ENCODE results near the gene BICDL2. TPM values are rescaled to one million over a fixed set of nuclear protein-coding genes. Genes with fewer than 3 reads are reported as not detected.

Gene BICDL2
- total and polyA plus RNA-seq, 2 of the 4 experiments (the other 2 are of a cell fraction), result 0.17 to 0.18 TPM

GRCh38 chr16:3062553-3062952 lies 25.8 kb upstream of the BICDL2 start (continued):
- no peak for TF ChIP-seq MXI1 (IDR thresholded peaks at IDR 0.05; ENCODE audit: borderline replicate concordance, low read depth, low read length)
- no peak for TF ChIP-seq MAZ (IDR thresholded peaks at IDR 0.05; ENCODE audit: borderline replicate concordance, low read depth, low read length)
- TF ChIP-seq RCOR1 (IDR thresholded peaks at IDR 0.05; ENCODE audit: insufficient replicate concordance, low read length), result no peak

- intact Hi-C loops (cut with micrococcal nuclease), result no loop called here
- TF ChIP-seq SMC3 (IDR thresholded peaks at IDR 0.05; ENCODE audit: low read depth, low read length) (no peak), MXI1 (IDR thresholded peaks at IDR 0.05; ENCODE audit: borderline replicate concordance, low read depth, low read length) (no peak), CEBPB (IDR thresholded peaks at IDR 0.05; ENCODE audit: low read depth, low read length) (no peak), CHD1 (IDR thresholded peaks at IDR 0.05; ENCODE audit: low read depth, low read length) (no peak), CTCF (conservative IDR thresholded peaks at IDR 0.05; ENCODE audit: low read depth, low read length) (no peak), RFX5 (IDR thresholded peaks at IDR 0.05; ENCODE audit: low read depth, low read length) (no peak), USF2 (IDR thresholded peaks at IDR 0.05; ENCODE audit: low read depth, low read length) (no peak), RCOR1 (IDR thresholded peaks at IDR 0.05; ENCODE audit: insufficient replicate concordance, low read length) (no peak), MAZ (IDR thresholded peaks at IDR 0.05; ENCODE audit: borderline replicate concordance, low read depth, low read length) (no peak), POLR2A (IDR thresholded peaks at IDR 0.05; ENCODE audit: low read depth, low read length) (no peak), ELK1 (IDR thresholded peaks at IDR 0.05; ENCODE audit: borderline replicate concordance, low read depth, low read length) (no peak)
Observed at GRCh38 chr16:3060339-3061127, 23.8 kb upstream of the BICDL2 start.

More at GRCh38 chr16:3060339-3061127, 23.8 kb upstream of the BICDL2 start:
- ChIA-PET CTCF (no interaction called here), POLR2A (ENCODE audit: unreplicated experiment) (no interaction called here)
- H2AK9ac ChIP-seq (replicated peaks; ENCODE audit: low read depth, low read length, poor library complexity), result no peak overlapping the region
- H3K14ac ChIP-seq (replicated peaks; ENCODE audit: low read depth, low read length), result no peak overlapping the region
- H3K36me3 ChIP-seq (ENCODE audit: control insufficient read depth, insufficient read depth, low read length), result no peaks in the 10 kb centered on the region
- H3K23ac ChIP-seq (ENCODE audit: low read depth, low read length), result no peak overlapping the region
- peak overlapping the region; percentile 87 to 100; a peak in 2 of 4 replicates for H4K8ac ChIP-seq (ENCODE audit: low read depth in 2 of 2, low read length in 2 of 2)
- H3K4ac ChIP-seq (ENCODE audit: low read depth, low read length), result peak overlapping the region; percentile 93
- 0 out of 2 replicates have a peak overlapping the region, but pooled peaks have one; percentile 1 for H4K91ac ChIP-seq (ENCODE audit: insufficient read depth, low read depth, low read length)
- no peak overlapping the region for H3K4me2 ChIP-seq (ENCODE audit: low read depth, low read length)
- H2BK120ac ChIP-seq (ENCODE audit: low read depth, low read length), result no peak overlapping the region
- no peak overlapping the region for H3K4me3 ChIP-seq (ENCODE audit: insufficient read depth, low read depth, low read length)
- H3K9me3 ChIP-seq (ENCODE audit: control insufficient read depth, insufficient read depth, low read length), result no peaks in the 10 kb centered on the region
- H3K9me1 ChIP-seq (ENCODE audit: insufficient read depth, low read length), result peaks cover 15% of the 10 kb centered on the region
- H4K20me1 ChIP-seq (ENCODE audit: insufficient read depth, low read length), result no peaks in the 10 kb centered on the region; the same call in 1 of the 2 replicates
- H2AK5ac ChIP-seq (ENCODE audit: low read depth, low read length), result no peak overlapping the region
- no peak overlapping the region for H3K27ac ChIP-seq (ENCODE audit: insufficient read depth, low read length)
- 100% methylated on average over 2 of the region's 14 CpGs; no CpG with 5 or more reads in 1 of the 2 experiments for WGBS, 2 experiments (ENCODE audit: extremely low coverage in 2 of 2, insufficient read length in 1 of 2)
- H3K9ac ChIP-seq (ENCODE audit: low read depth, low read length), result no peak overlapping the region
- H2BK20ac ChIP-seq (ENCODE audit: low read depth, low read length), result no peak overlapping the region
- no peak overlapping the region for H2BK15ac ChIP-seq (ENCODE audit: low read depth, low read length)
- peaks cover 0 to 24% of the 10 kb centered on the region in 2 experiments; a peak in 2 of 4 replicates for H3K79me1 ChIP-seq (ENCODE audit: low read depth in 1 of 2, low read length in 2 of 2)
- H2AFZ ChIP-seq (replicated peaks; ENCODE audit: low read length, poor library complexity), result no peak overlapping the region
- BruUV-seq (replicated peaks), result no TSS peak
- no peak overlapping the region for H3K18ac ChIP-seq (ENCODE audit: low read depth, low read length)
- H3K27me3 ChIP-seq (ENCODE audit: control insufficient read depth, insufficient read depth, low read length), result no peaks in the 10 kb centered on the region; the same call in 1 of the 2 replicates
- in situ Hi-C loops (cut with MboI; ENCODE audit: low sequenced_read_pairs), result loop anchor here (5.0 kb wide), 1 partner anchor 42 kb away; no protein-coding TSS in a partner anchor
- ATAC-seq (ENCODE audit: low read depth), result no peak
- H2BK5ac ChIP-seq (ENCODE audit: low read depth, low read length, poor library complexity, severe bottlenecking), result no peak overlapping the region
- DNase-seq, result no peak
- peaks cover 14% of the 10 kb centered on the region for H3K4me1 ChIP-seq (ENCODE audit: control insufficient read depth, insufficient read depth, low read length)
- dilution Hi-C loops (cut with HindIII; ENCODE audit: low sequenced_read_pairs, unreplicated experiment), result no loop called here
- H3K56ac ChIP-seq (ENCODE audit: extremely low read depth, insufficient read depth, low read length), result no peak overlapping the region
- H4K5ac ChIP-seq (ENCODE audit: low read depth, low read length), result no peak overlapping the region

Measured in IMR-90 (cell line).